PFSK-1 (cell line): ENCODE measurements around the gene OR5L2.

Experiments used
- FOXP2 ChIP-seq: optimal IDR thresholded peaks from 2 replicates; pipeline ENCODE3; 2011; ENCODE audit warnings: borderline replicate concordance, control low read depth, inconsistent platforms; ENCODE audit not compliant: insufficient read depth; ENCODE audit errors: extremely low read length, extremely low read depth
- POLR2AphosphoS5 ChIP-seq: IDR thresholded peaks from 2 replicates; pipeline ENCODE4 v1.6.1; 2012; ENCODE audit warnings: low read depth, mild to moderate bottlenecking, control low read depth, low read length, moderate library complexity
- SIN3A ChIP-seq: IDR thresholded peaks from 2 replicates; pipeline ENCODE4 v1.6.1; 2012; ENCODE audit warnings: mild to moderate bottlenecking, low read length, moderate library complexity, borderline replicate concordance; ENCODE audit not compliant: insufficient read depth
- TAF1 ChIP-seq: IDR thresholded peaks from 2 replicates; pipeline ENCODE4 v1.6.1; 2012; ENCODE audit warnings: low read length, control low read depth, borderline replicate concordance; ENCODE audit not compliant: insufficient read depth
- TF ChIP-seq, protein P1 (sequence below), 2 experiments: IDR thresholded peaks; 2 replicates each; pipeline versions ENCODE4 v1.6.1 to v1.8.0; 2011 to 2012; ENCODE audit warnings: low read depth in 2 of 2, low read length in 2 of 2, control low read depth in 1 of 2, inconsistent platforms in 1 of 2, mild to moderate bottlenecking in 1 of 2, moderate library complexity in 1 of 2; ENCODE audit not compliant: insufficient read depth in 1 of 2

DNA sequence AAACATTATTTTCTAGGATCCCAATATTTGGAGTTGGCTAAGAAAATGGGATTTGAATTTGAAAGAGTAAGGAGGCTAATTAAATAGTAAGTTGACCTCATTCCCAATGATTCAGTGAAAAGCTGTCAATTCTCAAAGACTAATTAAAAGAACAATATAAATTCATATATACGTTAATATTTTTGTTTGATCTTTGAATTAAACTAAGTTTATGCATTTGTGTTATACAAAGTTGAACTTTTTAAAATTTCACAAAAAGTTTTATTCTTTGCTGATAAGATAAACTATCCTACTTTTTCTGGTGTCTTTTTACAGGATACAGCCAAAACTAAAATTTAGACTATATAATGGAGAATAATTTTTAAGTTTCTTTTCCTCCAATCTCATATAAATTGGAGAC, 16.0 kb upstream of the OR5L2 start, which contains the start of gene OR5L1:
- TF ChIP-seq SIN3A (no peak), POLR2AphosphoS5 (no peak), FOXP2 (no peak), TAF1 (no peak)
- TF ChIP-seq, protein P1, sequence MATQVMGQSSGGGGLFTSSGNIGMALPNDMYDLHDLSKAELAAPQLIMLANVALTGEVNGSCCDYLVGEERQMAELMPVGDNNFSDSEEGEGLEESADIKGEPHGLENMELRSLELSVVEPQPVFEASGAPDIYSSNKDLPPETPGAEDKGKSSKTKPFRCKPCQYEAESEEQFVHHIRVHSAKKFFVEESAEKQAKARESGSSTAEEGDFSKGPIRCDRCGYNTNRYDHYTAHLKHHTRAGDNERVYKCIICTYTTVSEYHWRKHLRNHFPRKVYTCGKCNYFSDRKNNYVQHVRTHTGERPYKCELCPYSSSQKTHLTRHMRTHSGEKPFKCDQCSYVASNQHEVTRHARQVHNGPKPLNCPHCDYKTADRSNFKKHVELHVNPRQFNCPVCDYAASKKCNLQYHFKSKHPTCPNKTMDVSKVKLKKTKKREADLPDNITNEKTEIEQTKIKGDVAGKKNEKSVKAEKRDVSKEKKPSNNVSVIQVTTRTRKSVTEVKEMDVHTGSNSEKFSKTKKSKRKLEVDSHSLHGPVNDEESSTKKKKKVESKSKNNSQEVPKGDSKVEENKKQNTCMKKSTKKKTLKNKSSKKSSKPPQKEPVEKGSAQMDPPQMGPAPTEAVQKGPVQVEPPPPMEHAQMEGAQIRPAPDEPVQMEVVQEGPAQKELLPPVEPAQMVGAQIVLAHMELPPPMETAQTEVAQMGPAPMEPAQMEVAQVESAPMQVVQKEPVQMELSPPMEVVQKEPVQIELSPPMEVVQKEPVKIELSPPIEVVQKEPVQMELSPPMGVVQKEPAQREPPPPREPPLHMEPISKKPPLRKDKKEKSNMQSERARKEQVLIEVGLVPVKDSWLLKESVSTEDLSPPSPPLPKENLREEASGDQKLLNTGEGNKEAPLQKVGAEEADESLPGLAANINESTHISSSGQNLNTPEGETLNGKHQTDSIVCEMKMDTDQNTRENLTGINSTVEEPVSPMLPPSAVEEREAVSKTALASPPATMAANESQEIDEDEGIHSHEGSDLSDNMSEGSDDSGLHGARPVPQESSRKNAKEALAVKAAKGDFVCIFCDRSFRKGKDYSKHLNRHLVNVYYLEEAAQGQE (IDR thresholded peaks at IDR 0.05; ENCODE audit: insufficient read depth in 1 of 2, low read depth in 2 of 2, low read length in 2 of 2) = no peak
